PFSK-1 (cell line): ENCODE data around the gene HSD17B14.

Experiments
- FOXP2 ChIP-seq: optimal IDR thresholded peaks from 2 replicates; pipeline ENCODE3; 2011; ENCODE audit warnings: borderline replicate concordance, control low read depth, inconsistent platforms; ENCODE audit not compliant: insufficient read depth; ENCODE audit errors: extremely low read length, extremely low read depth
- POLR2AphosphoS5 ChIP-seq: IDR thresholded peaks from 2 replicates; pipeline ENCODE4 v1.6.1; 2012; ENCODE audit warnings: low read depth, mild to moderate bottlenecking, control low read depth, low read length, moderate library complexity
- REST ChIP-seq, 2 experiments: IDR thresholded peaks; 2 replicates each; pipeline versions ENCODE4 v1.6.1 to v1.8.0; 2011 to 2012; ENCODE audit warnings: low read depth in 2 of 2, low read length in 2 of 2, control low read depth in 1 of 2, inconsistent platforms in 1 of 2, mild to moderate bottlenecking in 1 of 2, moderate library complexity in 1 of 2; ENCODE audit not compliant: insufficient read depth in 1 of 2
- SIN3A ChIP-seq: IDR thresholded peaks from 2 replicates; pipeline ENCODE4 v1.6.1; 2012; ENCODE audit warnings: mild to moderate bottlenecking, low read length, moderate library complexity, borderline replicate concordance; ENCODE audit not compliant: insufficient read depth
- TAF1 ChIP-seq: IDR thresholded peaks from 2 replicates; pipeline ENCODE4 v1.6.1; 2012; ENCODE audit warnings: low read length, control low read depth, borderline replicate concordance; ENCODE audit not compliant: insufficient read depth

HSD17B14 gene

DNA sequence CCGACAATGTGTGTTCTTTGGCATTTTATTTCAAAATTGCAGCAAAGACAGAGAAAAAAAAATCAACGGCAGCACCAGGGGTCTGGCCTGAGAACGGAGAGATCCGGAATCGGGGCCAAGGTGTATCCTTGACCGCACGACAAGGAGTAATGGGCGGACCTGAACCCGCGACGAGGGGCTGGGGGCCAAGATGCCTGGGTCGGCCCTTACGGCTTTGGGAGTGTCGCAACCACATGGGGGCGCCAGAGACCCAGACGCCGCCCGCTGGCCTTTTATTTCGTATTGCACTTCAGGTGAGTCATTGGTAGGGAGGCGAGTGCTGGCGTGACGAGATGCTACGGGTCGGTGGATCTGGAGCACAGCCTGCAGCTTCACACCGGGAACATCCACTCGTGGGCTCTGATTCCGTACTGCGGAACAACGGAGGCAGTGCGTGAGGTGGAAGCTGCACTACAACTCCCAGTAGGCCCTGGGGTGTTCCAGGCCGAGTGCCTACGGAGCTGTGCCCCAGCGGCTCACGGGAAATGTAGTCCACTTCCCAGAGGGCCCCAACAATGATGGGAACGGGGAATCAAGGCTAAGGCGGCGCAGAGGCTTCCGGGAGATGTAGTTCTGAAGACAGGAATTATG is 41.1 kb downstream of the HSD17B14 start:
- no peak for TF ChIP-seq SIN3A
- 0 out of 2 replicates have a peak, but pooled peaks have one; percentile 17 for TF ChIP-seq TAF1
- peak; percentile 78 for TF ChIP-seq POLR2AphosphoS5

DNA sequence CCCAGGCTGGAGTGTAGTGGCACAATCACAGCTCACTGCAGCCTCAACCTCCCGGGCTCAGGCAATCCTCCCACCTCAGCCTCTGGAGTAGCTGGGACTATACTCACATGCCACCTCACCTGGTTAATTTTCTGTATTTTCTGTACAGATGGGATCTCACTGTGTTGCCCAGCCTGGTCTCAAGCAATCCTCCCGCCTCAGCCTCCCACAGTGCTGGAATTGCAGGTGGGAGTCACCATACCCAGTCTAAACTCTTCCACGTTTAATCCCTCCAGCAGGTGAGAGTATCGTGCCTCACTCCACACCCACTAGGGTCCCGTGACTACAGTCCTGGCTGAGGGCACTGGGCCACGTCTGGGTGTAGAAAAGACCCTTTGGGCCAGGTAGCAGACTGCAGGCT is 42.0 kb downstream of the HSD17B14 start:
- no peak for TF ChIP-seq POLR2AphosphoS5
- no peak for TF ChIP-seq SIN3A
- no peak for TF ChIP-seq TAF1
- TF ChIP-seq FOXP2, result no peak
- no peak for TF ChIP-seq REST (IDR thresholded peaks at IDR 0.05; ENCODE audit: insufficient read depth in 1 of 2, low read depth in 2 of 2, low read length in 2 of 2)

DNA sequence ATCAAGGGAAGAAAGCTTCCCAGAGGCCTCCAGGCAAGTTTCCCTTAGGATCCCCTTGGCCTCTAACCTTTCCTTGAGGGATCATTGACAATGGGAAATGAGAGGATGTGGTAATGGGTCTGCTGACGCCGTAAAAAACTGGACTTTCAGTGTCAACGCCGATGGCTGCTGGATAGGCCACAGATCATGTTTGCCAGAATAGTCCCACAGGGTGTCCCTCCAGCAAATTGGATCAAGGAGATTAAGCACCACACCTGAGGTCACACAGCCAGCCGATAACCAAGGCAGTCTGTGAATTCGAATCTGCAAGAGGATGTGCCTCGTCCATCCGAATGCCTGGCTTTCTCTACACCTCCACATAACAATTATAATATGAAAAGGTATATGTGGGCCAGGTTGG is 43.0 kb downstream of the HSD17B14 start:
- TF ChIP-seq REST (IDR thresholded peaks at IDR 0.05; ENCODE audit: insufficient read depth in 1 of 2, low read depth in 2 of 2, low read length in 2 of 2) (no peak), TAF1 (no peak), SIN3A (no peak), FOXP2 (no peak)

DNA sequence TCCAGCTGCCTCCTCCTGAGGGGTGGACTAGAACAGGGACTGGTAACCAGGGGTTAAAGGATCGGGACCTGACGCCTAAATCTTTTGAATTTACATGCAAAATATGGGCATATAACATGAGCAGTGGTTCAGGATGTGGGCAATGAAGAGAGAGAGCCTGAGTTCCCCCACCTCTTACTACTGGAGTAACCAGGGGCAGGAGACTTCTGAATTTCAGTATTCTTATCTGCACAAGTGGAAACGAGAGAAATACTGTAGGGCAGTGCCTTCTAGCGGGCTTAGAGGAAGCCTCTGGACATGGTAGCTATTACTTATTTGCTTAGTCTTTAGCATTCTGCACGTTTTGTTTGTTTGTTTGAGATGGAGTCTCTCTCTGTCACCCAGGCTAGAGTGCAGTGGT is 51.8 kb downstream of the HSD17B14 start:
- TF ChIP-seq FOXP2, result no peak

- TF ChIP-seq POLR2AphosphoS5, result 0 out of 2 replicates have a peak, but pooled peaks have one; percentile 22
- no peak for TF ChIP-seq REST (IDR thresholded peaks at IDR 0.05; ENCODE audit: insufficient read depth in 1 of 2, low read depth in 2 of 2, low read length in 2 of 2)
These were observed 55.5 kb downstream of the HSD17B14 start for GRCh38 chr19:48780631-48781391.

DNA sequence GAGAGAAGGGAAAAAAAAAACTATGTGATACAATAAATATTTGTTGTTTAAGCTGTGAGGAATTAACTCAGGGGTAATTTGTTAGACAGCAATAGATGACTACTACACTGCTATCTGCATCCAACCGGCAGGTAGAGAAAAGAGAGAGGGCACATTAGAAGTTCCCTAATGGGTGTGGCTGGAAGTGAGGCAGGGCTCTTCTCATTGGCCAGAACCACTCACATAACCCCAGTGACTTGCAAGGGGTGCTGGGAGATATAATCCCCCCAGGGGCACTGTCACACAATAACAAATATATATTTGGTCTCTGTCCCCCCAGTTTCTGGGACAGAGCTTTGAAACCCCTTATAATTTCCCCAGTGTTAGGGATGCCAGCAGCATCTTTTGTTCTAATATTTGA is 56.7 kb downstream of the HSD17B14 start:
- TF ChIP-seq REST (IDR thresholded peaks at IDR 0.05; ENCODE audit: insufficient read depth in 1 of 2, low read depth in 2 of 2, low read length in 2 of 2) (no peak), FOXP2 (no peak), SIN3A (no peak), POLR2AphosphoS5 (no peak), TAF1 (no peak)
